GM18520 (cell line): ENCODE measurements around the gene KRR1.
"Not testable (repeated sequence)": the region's sequence is repeated elsewhere in the genome, so short reads cannot be mapped to it uniquely, and the experiment has no call there.

ENCODE experiments used
- ATAC-seq: cut with Tn5 transposase; IDR thresholded peaks from one replicate; pipeline ENCODE4 v1.9.1; 2021; ENCODE audit not compliant: unreplicated experiment

KRR1 gene

GRCh38 chr12:75526655-75527511, 15.5 kb upstream of the KRR1 start:
- ATAC-seq, result peak; percentile 63

- no peak for ATAC-seq
These were observed 13.9 kb upstream of the KRR1 start for GRCh38 chr12:75525263-75525662.

- ATAC-seq, result not testable (repeated sequence)
These were observed 10.7 kb upstream of the KRR1 start for GRCh38 chr12:75522124-75522523.

- ATAC-seq, result not testable (repeated sequence)
These were observed 9.8 kb upstream of the KRR1 start for GRCh38 chr12:75521224-75521623.

GRCh38 chr12:75509621-75510020, 1.8 kb downstream of the KRR1 start:
- no peak for ATAC-seq

- ATAC-seq, result no peak
These were observed 3.2 kb downstream of the KRR1 start for GRCh38 chr12:75508159-75508558.

- no peak for ATAC-seq
These were observed 4.3 kb downstream of the KRR1 start for GRCh38 chr12:75507086-75507485.

- no peak for ATAC-seq
These were observed 5.6 kb downstream of the KRR1 start for GRCh38 chr12:75505706-75506312.

GRCh38 chr12:75503866-75504265, 7.5 kb downstream of the KRR1 start:
- no peak for ATAC-seq

- ATAC-seq, result no peak
These were observed 8.0 kb downstream of the KRR1 start for GRCh38 chr12:75503459-75503858.

GRCh38 chr12:75491169-75491568, 20.2 kb downstream of the KRR1 start:
- ATAC-seq, result no peak

GRCh38 chr12:75489613-75490210, 21.7 kb downstream of the KRR1 start:
- no peak for ATAC-seq

GRCh38 chr12:75489187-75489586, 22.2 kb downstream of the KRR1 start:
- ATAC-seq, result no peak

- no peak for ATAC-seq
These were observed 22.9 kb downstream of the KRR1 start for GRCh38 chr12:75488553-75488952.

GRCh38 chr12:75487308-75487707, 24.1 kb downstream of the KRR1 start:
- ATAC-seq, result no peak

GRCh38 chr12:75484450-75484849, 27.0 kb downstream of the KRR1 start:
- not testable (repeated sequence) for ATAC-seq

- no peak for ATAC-seq
These were observed 28.0 kb downstream of the KRR1 start for GRCh38 chr12:75483431-75483830.

- no peak for ATAC-seq
These were observed 28.8 kb downstream of the KRR1 start for GRCh38 chr12:75482646-75483045.

- no peak for ATAC-seq
These were observed 29.6 kb downstream of the KRR1 start for GRCh38 chr12:75481774-75482173.

- no peak for ATAC-seq
These were observed 30.2 kb downstream of the KRR1 start for GRCh38 chr12:75481013-75481705.

- ATAC-seq, result peak; percentile 84
These were observed 30.9 kb downstream of the KRR1 start, which contains the start of gene GLIPR1 for GRCh38 chr12:75480469-75480949. Gene GLIPR1, plus strand, starts transcription at chr12:75480755. Its CDS starts 126 bp downstream, at chr12:75480881.
